BJ (cell line): ENCODE results near the gene ENTHD1. TPM values are rescaled to one million over a fixed set of nuclear protein-coding genes. Genes with fewer than 3 reads are reported as not detected.

Experiments used
- CTCF ChIA-PET: fragments of 350-600 bp; formaldehyde crosslinking; extraction: SDS; loops from one replicate; lab custom pipeline; 2021; ENCODE audit warnings: antibody characterized with exemption, inconsistent platforms; lab: Yijun Ruan, JAX
- POLR2A ChIA-PET: fragments of 300-600 bp; sonication (Branson Sonifier 250); formaldehyde crosslinking; extraction: SDS; loops from one replicate; lab custom pipeline; 2021; ENCODE audit warnings: antibody characterized with exemption; lab: Charles Lee
- DNase-seq: peaks from one replicate; pipeline ENCODE4 v3.0.0-alpha.2; 2011; ENCODE audit warnings: low read depth
- H3K27me3 ChIP-seq: 2 replicates; pipeline ENCODE4 v1.6.0; 2011; ENCODE audit warnings: low read length; ENCODE audit not compliant: control insufficient read depth, insufficient read depth
- H3K36me3 ChIP-seq: 2 replicates; pipeline ENCODE4 v1.5.1; 2011; ENCODE audit warnings: low read length; ENCODE audit not compliant: control insufficient read depth, insufficient read depth
- H3K4me3 ChIP-seq: 2 replicates; pipeline ENCODE4 v1.5.1; 2011; ENCODE audit warnings: low read depth, mild to moderate bottlenecking, control low read depth, low read length
- polyA plus RNA-seq: library from polyadenylated mRNA; depleted of rRNA; stranded (reverse); fragments of >200 nt; gene quantifications from 2 replicates; pipeline ENCODE4 v1.2.3, GENCODE V29; 2011
- TF ChIP-seq, protein P1 (sequence below): IDR thresholded peaks from 2 replicates; pipeline ENCODE4 v1.5.1; 2011; ENCODE audit warnings: low read depth, mild to moderate bottlenecking, control low read depth, inconsistent platforms, low read length, moderate library complexity; ENCODE audit not compliant: insufficient read depth

Gene ENTHD1
- polyA plus RNA-seq, 1 experiment = not detected

- no peaks in the 10 kb centered on the region for H3K36me3 ChIP-seq
- CTCF ChIA-PET = interaction anchor here (0.9 to 1.1 kb wide), 2 partner anchors 13 to 20 kb away, joined by 3 read pairs; no protein-coding TSS in a partner anchor
- peaks cover 10% of the 10 kb centered on the region for H3K27me3 ChIP-seq
- no peak for DNase-seq
- TF ChIP-seq, protein P1, sequence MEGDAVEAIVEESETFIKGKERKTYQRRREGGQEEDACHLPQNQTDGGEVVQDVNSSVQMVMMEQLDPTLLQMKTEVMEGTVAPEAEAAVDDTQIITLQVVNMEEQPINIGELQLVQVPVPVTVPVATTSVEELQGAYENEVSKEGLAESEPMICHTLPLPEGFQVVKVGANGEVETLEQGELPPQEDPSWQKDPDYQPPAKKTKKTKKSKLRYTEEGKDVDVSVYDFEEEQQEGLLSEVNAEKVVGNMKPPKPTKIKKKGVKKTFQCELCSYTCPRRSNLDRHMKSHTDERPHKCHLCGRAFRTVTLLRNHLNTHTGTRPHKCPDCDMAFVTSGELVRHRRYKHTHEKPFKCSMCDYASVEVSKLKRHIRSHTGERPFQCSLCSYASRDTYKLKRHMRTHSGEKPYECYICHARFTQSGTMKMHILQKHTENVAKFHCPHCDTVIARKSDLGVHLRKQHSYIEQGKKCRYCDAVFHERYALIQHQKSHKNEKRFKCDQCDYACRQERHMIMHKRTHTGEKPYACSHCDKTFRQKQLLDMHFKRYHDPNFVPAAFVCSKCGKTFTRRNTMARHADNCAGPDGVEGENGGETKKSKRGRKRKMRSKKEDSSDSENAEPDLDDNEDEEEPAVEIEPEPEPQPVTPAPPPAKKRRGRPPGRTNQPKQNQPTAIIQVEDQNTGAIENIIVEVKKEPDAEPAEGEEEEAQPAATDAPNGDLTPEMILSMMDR = no peak
- POLR2A ChIA-PET = no interaction called here
- H3K4me3 ChIP-seq = no peak overlapping the region
These were observed 87.5 kb downstream of the ENTHD1 start for GRCh38 chr22:39806109-39806508.

- ChIA-PET CTCF (no interaction called here), POLR2A (no interaction called here)
- TF ChIP-seq, protein P1 = no peak
- H3K4me3 ChIP-seq = no peak overlapping the region
- H3K27me3 ChIP-seq = peaks cover 10% of the 10 kb centered on the region
- no peak for DNase-seq
- H3K36me3 ChIP-seq = no peaks in the 10 kb centered on the region
These were observed 88.4 kb downstream of the ENTHD1 start for GRCh38 chr22:39805117-39805516.

DNA sequence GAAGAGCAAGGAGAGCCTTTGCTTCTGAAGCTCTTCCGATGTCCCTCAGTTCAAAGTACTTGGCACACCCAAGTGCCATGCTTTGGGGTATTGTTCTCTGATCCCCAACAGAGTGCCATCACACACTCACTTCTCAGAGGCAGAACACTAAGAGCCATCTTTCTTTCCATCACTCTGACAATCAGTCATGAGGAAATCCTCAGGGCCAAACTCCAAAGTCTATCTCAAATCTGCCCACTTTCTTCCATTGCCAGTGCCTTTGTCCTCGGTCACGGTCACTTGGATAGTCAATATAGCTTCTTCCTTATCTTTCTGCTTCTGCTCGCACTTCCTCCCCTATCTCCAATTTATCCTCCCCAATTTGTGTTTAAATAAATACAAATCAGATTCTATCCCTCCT is 90.9 kb downstream of the ENTHD1 start:
- no peaks in the 10 kb centered on the region for H3K36me3 ChIP-seq
- TF ChIP-seq, protein P1 = no peak
- H3K27me3 ChIP-seq = peaks cover 6% of the 10 kb centered on the region
- no peak for DNase-seq
- CTCF ChIA-PET = interaction anchor here (0.7 kb wide), 1 partner anchor 268 kb away, joined by 3 read pairs; no protein-coding TSS in a partner anchor
- no peak overlapping the region for H3K4me3 ChIP-seq
- POLR2A ChIA-PET = no interaction called here

DNA sequence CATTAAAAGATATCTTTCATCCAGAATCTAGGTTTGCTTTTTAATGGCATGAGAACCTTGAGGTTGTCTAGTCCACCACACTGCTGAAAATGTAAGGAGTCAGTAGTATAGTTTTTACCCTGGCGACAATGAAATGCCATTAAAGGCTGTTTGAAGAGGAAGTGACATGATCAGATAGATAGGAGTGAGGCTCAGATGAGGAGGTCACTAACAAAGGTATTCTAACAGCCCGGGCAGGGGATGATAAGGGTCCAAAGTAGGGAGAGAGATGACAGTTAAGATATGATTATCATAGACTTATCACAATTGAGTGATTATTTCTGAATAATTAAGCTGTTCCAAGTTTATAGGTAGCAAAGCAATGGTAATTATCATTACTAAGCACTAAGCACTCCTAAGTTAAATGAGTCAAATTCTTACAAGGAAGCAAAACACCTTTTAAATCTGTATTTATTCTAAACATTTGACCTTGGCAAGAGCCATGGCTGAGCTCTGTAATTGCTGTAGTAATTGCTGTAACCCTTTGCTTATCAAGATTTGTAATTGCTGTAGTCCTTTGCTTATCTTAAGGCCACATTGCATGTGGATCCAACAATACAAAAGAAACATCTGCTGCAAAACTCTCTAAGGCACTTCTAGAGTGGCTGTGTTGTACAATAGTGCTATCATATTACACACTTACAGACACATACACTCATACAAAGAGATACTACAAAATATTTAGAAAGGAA is 92.6 kb downstream of the ENTHD1 start:
- DNase-seq = no peak
- TF ChIP-seq, protein P1 = no peak
- Histone ChIP-seq H3K27me3 (peaks cover 3% of the 10 kb centered on the region; the same call in 1 of the 2 replicates), H3K36me3 (no peaks in the 10 kb centered on the region), H3K4me3 (no peak overlapping the region)
- CTCF ChIA-PET = interaction anchor here (0.9 kb wide), 1 partner anchor 266 kb away, joined by 3 read pairs; no protein-coding TSS in a partner anchor
- POLR2A ChIA-PET = no interaction called here

DNA sequence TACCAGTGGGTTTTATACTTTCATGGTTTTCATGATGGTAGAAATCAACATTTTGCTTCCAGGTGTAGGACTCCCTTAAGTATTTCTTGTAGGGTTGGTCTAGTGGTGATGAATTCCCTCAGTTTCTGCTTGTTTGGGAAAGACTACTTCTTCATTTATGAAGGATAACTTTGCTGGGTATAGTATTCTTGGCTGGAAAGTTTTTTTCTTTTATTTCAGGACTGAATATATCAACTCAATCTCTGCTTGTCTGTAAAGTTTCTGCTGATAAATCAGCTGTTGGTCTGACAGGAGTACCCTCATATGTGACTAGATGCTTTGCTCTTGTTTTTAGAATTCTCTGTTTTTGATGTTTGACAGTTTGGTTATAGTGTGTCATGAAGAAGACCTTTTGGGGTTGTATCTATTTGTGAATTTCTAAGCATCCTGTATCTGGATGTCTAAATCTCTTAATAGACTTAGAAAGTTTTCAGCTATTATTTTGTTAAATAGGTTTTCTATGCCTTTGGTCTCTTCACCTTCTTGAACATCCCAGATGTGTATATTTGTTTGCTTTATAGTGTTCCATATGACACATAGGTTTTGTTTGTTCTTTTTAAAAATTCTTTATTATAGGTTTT is 95.9 kb downstream of the ENTHD1 start:
- TF ChIP-seq, protein P1 = no peak
- DNase-seq = no peak
- ChIA-PET POLR2A (no interaction called here), CTCF (no interaction called here)
- Histone ChIP-seq H3K27me3 (0 out of 2 replicates have a peak, but pooled peaks cover 1% of the 10 kb centered on the region), H3K36me3 (no peaks in the 10 kb centered on the region), H3K4me3 (no peak overlapping the region)
